ENCODE results near the gene TRPM5.

TRPM5 gene

DNA sequence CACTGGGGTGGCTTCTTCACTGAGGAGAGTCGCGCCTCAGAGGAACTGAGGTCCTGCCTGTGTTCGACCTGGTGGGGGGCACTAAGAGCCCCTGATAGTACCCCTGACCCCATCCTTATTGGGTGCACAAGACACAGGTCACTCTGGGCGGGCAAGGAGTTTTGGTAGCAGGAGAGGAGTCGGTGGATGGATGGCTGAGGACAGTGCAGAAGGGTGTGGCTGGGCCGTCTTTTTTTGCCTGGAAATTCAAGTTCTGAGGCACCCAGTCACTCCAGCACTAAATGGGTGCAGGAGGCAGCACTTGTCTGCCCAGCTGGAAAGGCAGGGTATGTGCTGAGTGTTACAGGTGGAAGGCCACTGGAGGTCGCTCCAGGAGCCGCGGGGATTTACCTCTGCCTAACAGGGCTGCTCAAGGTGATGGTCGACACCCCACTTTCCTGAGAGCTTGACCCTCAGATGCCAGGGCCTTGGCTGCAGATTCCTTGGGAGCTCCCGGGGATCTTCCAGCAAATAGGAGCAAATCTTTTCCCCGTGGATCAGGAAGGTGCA is 42.8 kb downstream of the TRPM5 start:
- H3K4me3 ChIP-seq (ENCODE audit: low read depth, low read length) = peak overlapping the region; percentile 99
- ChIA-PET CTCF (interaction anchor here (0.9 to 9.0 kb wide), 11 partner anchors 8 to 749 kb away, joined by 3 to 70 read pairs (median 7); partner anchors contain the start of genes C11orf21, CD81 and TSPAN32), POLR2A (interaction anchor here (0.7 to 4.3 kb wide), 3 partner anchors 14 to 529 kb away, joined by 3 to 32 read pairs (median 14); partner anchors contain the start of gene CD81)
- no peak for DNase-seq (ENCODE audit: low read depth, low spot score)
- TF ChIP-seq CTCF (IDR thresholded peaks at IDR 0.05; ENCODE audit: insufficient read depth, low read length, missing control alignments) = no peak

- CTCF ChIA-PET = interaction anchor here (0.9 to 9.0 kb wide), 15 partner anchors 9 to 748 kb away, joined by 3 to 70 read pairs (median 5); partner anchors contain the start of genes C11orf21, CD81 and TSPAN32
Observed at GRCh38 chr11:2400762-2401435, 43.4 kb downstream of the TRPM5 start.

GRCh38 chr11:2400069-2400761 is 44.1 kb downstream of the TRPM5 start, which contains the start of gene TSSC4:
Gene TSSC4, plus strand, starts transcription at chr11:2400750. Its CDS starts 1,884 bp downstream, at chr11:2402634.
- peak; percentile 99 for DNase-seq (ENCODE audit: low read depth, low spot score)
- POLR2A ChIA-PET = interaction anchor here (0.9 to 4.3 kb wide), 7 partner anchors 10 to 502 kb away, joined by 3 to 32 read pairs (median 5); partner anchors contain the start of gene CD81
- H3K4me3 ChIP-seq (ENCODE audit: low read depth, low read length) = peak within 1 kb of the TSS; percentile 99
- TF ChIP-seq CTCF (IDR thresholded peaks at IDR 0.05; ENCODE audit: insufficient read depth, low read length, missing control alignments) = peak; percentile 99
- CTCF ChIA-PET = interaction anchor here (0.8 to 9.0 kb wide), 16 partner anchors 9 to 748 kb away, joined by 3 to 70 read pairs (median 5); partner anchors contain the start of genes C11orf21, CD81 and TSPAN32

More at GRCh38 chr11:2400762-2401435, 43.4 kb downstream of the TRPM5 start:
- TF ChIP-seq CTCF (IDR thresholded peaks at IDR 0.05; ENCODE audit: insufficient read depth, low read length, missing control alignments) = no peak
- H3K4me3 ChIP-seq (ENCODE audit: low read depth, low read length) = peak overlapping the region; percentile 99
- no peak for DNase-seq (ENCODE audit: low read depth, low spot score)
- POLR2A ChIA-PET = interaction anchor here (0.7 to 4.3 kb wide), 7 partner anchors 10 to 529 kb away, joined by 3 to 32 read pairs (median 5); partner anchors contain the start of gene CD81

- POLR2A ChIA-PET = interaction anchor here (0.7 to 4.3 kb wide), 5 partner anchors 12 to 503 kb away, joined by 3 to 32 read pairs (median 3); partner anchors contain the start of gene CD81
- TF ChIP-seq CTCF (IDR thresholded peaks at IDR 0.05; ENCODE audit: insufficient read depth, low read length, missing control alignments) = no peak
- DNase-seq (ENCODE audit: low read depth, low spot score) = no peak
- CTCF ChIA-PET = interaction anchor here (0.8 to 9.0 kb wide), 9 partner anchors 9 to 530 kb away, joined by 3 to 70 read pairs (median 5); partner anchors contain the start of genes C11orf21 and TSPAN32
- H3K4me3 ChIP-seq (ENCODE audit: low read depth, low read length) = peak overlapping the region; percentile 75
Observed at GRCh38 chr11:2399488-2400068, 44.7 kb downstream of the TRPM5 start.

DNA sequence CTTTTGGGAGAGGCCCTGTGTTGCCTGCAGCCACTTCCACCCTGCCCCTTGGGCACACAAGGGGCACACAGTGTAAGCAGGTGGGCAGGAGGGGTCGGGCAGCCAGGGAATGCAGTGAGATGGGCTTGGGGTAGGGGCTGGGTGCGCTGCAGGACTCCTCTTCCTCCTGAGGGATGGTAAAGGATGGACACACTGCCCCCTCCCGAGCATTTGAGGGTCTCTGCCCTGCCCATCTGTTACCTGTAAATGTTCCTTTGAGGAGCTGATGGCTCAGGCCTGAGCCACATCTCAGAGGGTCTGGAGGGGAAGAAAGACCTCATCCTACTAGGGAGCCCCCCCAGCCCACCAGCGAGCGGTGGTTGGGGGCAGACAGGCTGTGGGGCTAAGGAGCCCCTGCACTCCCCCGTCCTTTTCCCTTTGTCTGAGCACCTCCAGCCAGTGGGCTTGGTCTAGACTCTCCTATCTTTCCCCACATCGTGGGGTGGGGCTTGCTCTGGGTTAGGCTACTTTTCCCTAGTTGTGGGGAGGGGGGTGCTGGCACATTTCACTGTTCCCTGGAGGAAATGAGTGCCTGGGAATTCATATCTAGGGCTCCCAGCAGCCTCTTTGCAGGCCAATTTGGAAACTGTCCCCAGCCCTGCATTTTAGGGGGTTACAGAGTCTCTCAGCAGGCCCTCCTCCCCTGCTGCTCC is 45.5 kb downstream of the TRPM5 start:
- peak overlapping the region; percentile 75 for H3K4me3 ChIP-seq (ENCODE audit: low read depth, low read length)
- no peak for DNase-seq (ENCODE audit: low read depth, low spot score)
- POLR2A ChIA-PET = interaction anchor here (0.9 to 4.3 kb wide), 3 partner anchors 12 to 21 kb away, joined by 3 to 32 read pairs (median 14); partner anchors contain the start of gene CD81
- no peak for TF ChIP-seq CTCF (IDR thresholded peaks at IDR 0.05; ENCODE audit: insufficient read depth, low read length, missing control alignments)
- CTCF ChIA-PET = interaction anchor here (1.0 to 9.0 kb wide), 8 partner anchors 8 to 204 kb away, joined by 4 to 70 read pairs (median 8); partner anchors contain the start of genes C11orf21 and TSPAN32

All from AG04449 (cell line).